ENCODE measurements around the gene CATSPERZ.

CATSPERZ gene

GRCh38 chr11:64285885-64286800 is 14.0 kb upstream of the CATSPERZ start:
- DNase-seq = peak; percentile 38

GRCh38 chr11:64286801-64287159 is 13.4 kb upstream of the CATSPERZ start:
- no peak for DNase-seq

GRCh38 chr11:64287676-64288352 is 12.3 kb upstream of the CATSPERZ start:
- no peak for DNase-seq

GRCh38 chr11:64288353-64288750 is 11.8 kb upstream of the CATSPERZ start:
- no peak for DNase-seq

- DNase-seq = no peak
Measured at GRCh38 chr11:64289002-64289564, 11.1 kb upstream of the CATSPERZ start.

- no peak for DNase-seq
Measured at GRCh38 chr11:64290352-64291261, 9.6 kb upstream of the CATSPERZ start.

GRCh38 chr11:64291262-64291751 is 8.9 kb upstream of the CATSPERZ start, which contains the start of gene KCNK4:
KCNK4 (plus strand) TSS chr11:64291302; CDS start chr11:64293019, 1,717 bp downstream.
- no peak for DNase-seq

- no peak for DNase-seq
Measured at GRCh38 chr11:64291752-64292459, 8.3 kb upstream of the CATSPERZ start.

GRCh38 chr11:64292460-64293254 is 7.5 kb upstream of the CATSPERZ start:
- no peak for DNase-seq

GRCh38 chr11:64294774-64295173 is 5.4 kb upstream of the CATSPERZ start:
- DNase-seq = no peak

GRCh38 chr11:64295760-64296159 is 4.4 kb upstream of the CATSPERZ start:
- DNase-seq = no peak

- DNase-seq = no peak
Measured at GRCh38 chr11:64296236-64296635, 3.9 kb upstream of the CATSPERZ start.

GRCh38 chr11:64296830-64297698 is 3.1 kb upstream of the CATSPERZ start:
- no peak for DNase-seq

GRCh38 chr11:64297699-64298358 is 2.3 kb upstream of the CATSPERZ start:
- no peak for DNase-seq

GRCh38 chr11:64298966-64299846 is 952 bp upstream of the CATSPERZ start:
- DNase-seq = no peak

GRCh38 chr11:64303109-64304031 is 3.2 kb downstream of the CATSPERZ start:
- DNase-seq = no peak

- DNase-seq = no peak
Measured at GRCh38 chr11:64304032-64304315, 3.8 kb downstream of the CATSPERZ start.

All from CD4-positive, alpha-beta T cell treated with Interleukin-17A for 1 hour (primary cell).